Smooth muscle cell (in vitro differentiated cells): ENCODE measurements around the gene ATP6V0A1. TPM values are rescaled to one million over a fixed set of nuclear protein-coding genes. Genes with fewer than 3 reads are reported as not detected.

ENCODE experiments used
- DNase-seq: peaks from one replicate; lab custom pipeline; 2025; ENCODE audit not compliant: unreplicated experiment; lab: John Stamatoyannopoulos, UW
- H2AFZ ChIP-seq: fragments of 200-600 bp; sonication (generic); 2 replicates; pipeline ENCODE4 v1.6.0; 2016; ENCODE audit warnings: antibody characterized with exemption, low read depth, mild to moderate bottlenecking
- H3F3A ChIP-seq: fragments of 200-600 bp; sonication (generic); 2 replicates; pipeline ENCODE4 v1.6.0; 2017; ENCODE audit warnings: antibody characterized with exemption, low read depth
- H3K27ac ChIP-seq: fragments of 200-600 bp; sonication (generic); 2 replicates; pipeline ENCODE4 v1.5.1; 2016; ENCODE audit warnings: low read depth, mild to moderate bottlenecking
- H3K27me3 ChIP-seq: fragments of 200-600 bp; sonication (generic); 2 replicates; pipeline ENCODE4 v1.6.1; 2016; ENCODE audit warnings: low read depth, mild to moderate bottlenecking
- H3K36me3 ChIP-seq: fragments of 200-600 bp; sonication (generic); 2 replicates; pipeline ENCODE4 v1.5.1; 2016; ENCODE audit warnings: low read depth
- H3K4me1 ChIP-seq: fragments of 200-600 bp; sonication (generic); 2 replicates; pipeline ENCODE4 v1.5.1; 2016; ENCODE audit warnings: low read depth
- H3K4me2 ChIP-seq: fragments of 200-600 bp; sonication (generic); 2 replicates; pipeline ENCODE4 v1.6.0; 2016; ENCODE audit warnings: mild to moderate bottlenecking
- H3K4me3 ChIP-seq: fragments of 200-600 bp; sonication (generic); 2 replicates; pipeline ENCODE4 v1.5.1; 2016; ENCODE audit warnings: mild to moderate bottlenecking
- H3K79me2 ChIP-seq: fragments of 200-600 bp; sonication (generic); 2 replicates; pipeline ENCODE4 v1.6.0; 2016; ENCODE audit warnings: low read depth, mild to moderate bottlenecking
- H3K9ac ChIP-seq: fragments of 200-600 bp; sonication (generic); 2 replicates; pipeline ENCODE4 v1.6.0; 2016; ENCODE audit warnings: low read depth
- H3K9me3 ChIP-seq: fragments of 200-600 bp; sonication (generic); replicated peaks from 2 replicates; pipeline ENCODE4 v1.5.1; 2016; ENCODE audit warnings: low read depth
- H4K20me1 ChIP-seq: fragments of 200-600 bp; sonication (generic); 2 replicates; pipeline ENCODE4 v1.6.0; 2016; ENCODE audit warnings: low read depth
- CTCF ChIP-seq: fragments of 200-600 bp; sonication (generic); IDR thresholded peaks from 2 replicates; pipeline ENCODE4 v1.5.1; 2017; ENCODE audit warnings: borderline replicate concordance, mild to moderate bottlenecking, antibody characterized with exemption; ENCODE audit not compliant: insufficient read depth, poor library complexity, severe bottlenecking
- WGBS: methylation state at CpG from one replicate; pipeline ENCODE4 v1.1.7; 2016; ENCODE audit warnings: low lambda C conversion rate; 5-methylcytosine and 5-hydroxymethylcytosine counted together
- microRNA-seq: library from miRNA; unstranded; fragments of <30 nt; microRNA quantifications from one replicate; pipeline ENCODE4, GENCODE V29; 2016; ENCODE audit warnings: borderline number of aligned reads
- polyA plus RNA-seq: library from polyadenylated mRNA; unstranded; fragments of >200 nt; fragmentation: Nextera tagmentation; extraction: Ambion mirVana; gene quantifications from 2 replicates; pipeline ENCODE4 v1.2.1, GENCODE V29; 2016
- small RNA-seq: library from RNA; depleted of rRNA; stranded (forward); fragments of <200 nt; gene quantifications from one replicate; pipeline ENCODE3, GENCODE V24; 2014
- total RNA-seq: library from RNA; depleted of rRNA; stranded (reverse); fragments of >200 nt; gene quantifications from 2 replicates; pipeline ENCODE4 v1.2.3, GENCODE V29; 2014

Gene ATP6V0A1
- total and polyA plus RNA-seq, 2 experiments from 2014 or later, result 27.3 to 54.7 TPM

GRCh38 chr17:42566883-42567573 is 108.3 kb downstream of the ATP6V0A1 start, which contains the start of gene MLX:
Gene MLX (plus strand): TSS chr17:42567100. CDS start chr17:42567125, 25 bp downstream.
- peak; percentile 76 for DNase-seq
- Histone ChIP-seq H3K4me2 (peak within 1 kb of the TSS; percentile 94), H2AFZ (peak within 1 kb of the TSS; percentile 22), H3K27me3 (no peaks in the 10 kb centered on the region), H3K36me3 (peaks cover 3% of the 10 kb centered on the region), H3K4me3 (peak within 1 kb of the TSS; percentile 87), H3K9ac (peak within 1 kb of the TSS; percentile 76), H3K79me2 (peaks cover 30% of the 10 kb centered on the region), H3F3A (peaks cover 8% of the 10 kb centered on the region), H3K4me1 (peaks cover 14% of the 10 kb centered on the region), H4K20me1 (no peaks in the 10 kb centered on the region), H3K9me3 (no peaks in the 10 kb centered on the region), H3K27ac (peak within 1 kb of the TSS; percentile 56)
- TF ChIP-seq CTCF, result no peak
- under 1% methylated on average over 57 of the region's 72 CpGs for WGBS

- H3K79me2 ChIP-seq, result peaks cover 16% of the 10 kb centered on the region
- TF ChIP-seq CTCF, result no peak
- no peaks in the 10 kb centered on the region for H3K27me3 ChIP-seq
- H3K9me3 ChIP-seq, result no peaks in the 10 kb centered on the region
- 96% methylated on average over 14 of the region's 14 CpGs for WGBS
- H3K4me2 ChIP-seq, result peak overlapping the region; percentile 94
- no peak overlapping the region for H3K9ac ChIP-seq
- H3K4me3 ChIP-seq, result peak overlapping the region; percentile 87
- H2AFZ ChIP-seq, result no peak overlapping the region
- H3F3A ChIP-seq, result peaks cover 12% of the 10 kb centered on the region
- no peak overlapping the region for H3K27ac ChIP-seq
- peaks cover 5% of the 10 kb centered on the region for H3K4me1 ChIP-seq
- H3K36me3 ChIP-seq, result peaks cover 3% of the 10 kb centered on the region
- H4K20me1 ChIP-seq, result no peaks in the 10 kb centered on the region
- no peak for DNase-seq
Observed at GRCh38 chr17:42568341-42569111, 109.8 kb downstream of the ATP6V0A1 start.

- no peak overlapping the region for H3K9ac ChIP-seq
- peaks cover 3% of the 10 kb centered on the region for H3K36me3 ChIP-seq
- H4K20me1 ChIP-seq, result no peaks in the 10 kb centered on the region
- no peak for DNase-seq
- H3K4me2 ChIP-seq, result no peak overlapping the region
- no peak for TF ChIP-seq CTCF
- no peaks in the 10 kb centered on the region for H3K27me3 ChIP-seq
- no peak overlapping the region for H3K4me3 ChIP-seq
- peaks cover 13% of the 10 kb centered on the region for H3K79me2 ChIP-seq
- no peaks in the 10 kb centered on the region for H3K9me3 ChIP-seq
- H2AFZ ChIP-seq, result no peak overlapping the region
- peaks cover 4% of the 10 kb centered on the region for H3K4me1 ChIP-seq
- WGBS, result 98% methylated on average over 12 of the region's 12 CpGs
- peaks cover 11% of the 10 kb centered on the region for H3F3A ChIP-seq
- H3K27ac ChIP-seq, result no peak overlapping the region
Observed at GRCh38 chr17:42571435-42572225, 113.0 kb downstream of the ATP6V0A1 start.

Small RNAs within 50 kb of the gene (microRNA-seq; reads per million reads assigned to microRNA genes)
- gene MIR5010 (18.7 reads per million, percentile 25 among the genes with 10 or more reads in this experiment), gene MIR548AT (not detected)

Small RNAs within 50 kb of the gene (small RNA-seq; reads per million reads assigned to genes)
- gene MIR548AT (not detected), gene RNU7-97P (not detected)

Other genes starting within 250 kb of the ATP6V0A1 start
- 10.7 and 29.3 TPM in 2 replicates for gene STAT5B, start 182.5 kb upstream of the ATP6V0A1 start, total RNA-seq
- 12.4 and 15.0 TPM in 2 replicates for gene STAT5B, start 182.5 kb upstream of the ATP6V0A1 start, polyA plus RNA-seq
- gene STAT5A, start 170.4 kb upstream of the ATP6V0A1 start, total RNA-seq, result 1.7 and 2.6 TPM in 2 replicates
- 3.2 and 6.3 TPM in 2 replicates for gene STAT5A, start 170.4 kb upstream of the ATP6V0A1 start, polyA plus RNA-seq
- 85.6 and 97.7 TPM in 2 replicates for gene STAT3, start 70.4 kb upstream of the ATP6V0A1 start, total RNA-seq
- 87.7 and 112 TPM in 2 replicates for gene STAT3, start 70.4 kb upstream of the ATP6V0A1 start, polyA plus RNA-seq
- gene CAVIN1, start 35.6 kb upstream of the ATP6V0A1 start, total RNA-seq, result 116 and 117 TPM in 2 replicates
- 237 and 255 TPM in 2 replicates for gene CAVIN1, start 35.6 kb upstream of the ATP6V0A1 start, polyA plus RNA-seq
- gene NAGLU, start 77.4 kb downstream of the ATP6V0A1 start, total RNA-seq, result 23.0 and 27.2 TPM in 2 replicates
- 39.9 and 51.6 TPM in 2 replicates for gene NAGLU, start 77.4 kb downstream of the ATP6V0A1 start, polyA plus RNA-seq
- 0.40 TPM in 1 of 2 replicates, not detected in the other for gene HSD17B1, start 94.0 kb downstream of the ATP6V0A1 start, total RNA-seq
- 3.3 and 3.5 TPM in 2 replicates for gene HSD17B1, start 94.0 kb downstream of the ATP6V0A1 start, polyA plus RNA-seq
- 16.0 and 23.2 TPM in 2 replicates for gene COASY, start 103.3 kb downstream of the ATP6V0A1 start, total RNA-seq
- 65.0 and 68.2 TPM in 2 replicates for gene COASY, start 103.3 kb downstream of the ATP6V0A1 start, polyA plus RNA-seq
- gene MLX, start 108.2 kb downstream of the ATP6V0A1 start, total RNA-seq, result 21.6 and 30.1 TPM in 2 replicates
- gene MLX, start 108.2 kb downstream of the ATP6V0A1 start, polyA plus RNA-seq, result 21.1 and 26.4 TPM in 2 replicates
- gene PSMC3IP, start 118.9 kb downstream of the ATP6V0A1 start, total RNA-seq, result 5.2 and 5.3 TPM in 2 replicates
- gene PSMC3IP, start 118.9 kb downstream of the ATP6V0A1 start, polyA plus RNA-seq, result 7.7 and 10.0 TPM in 2 replicates
- 40.4 and 67.8 TPM in 2 replicates for gene RETREG3, start 150.5 kb downstream of the ATP6V0A1 start, total RNA-seq
- 32.6 and 34.1 TPM in 2 replicates for gene RETREG3, start 150.5 kb downstream of the ATP6V0A1 start, polyA plus RNA-seq
- 31.6 and 38.7 TPM in 2 replicates for gene TUBG1, start 150.8 kb downstream of the ATP6V0A1 start, total RNA-seq
- 91.2 and 102 TPM in 2 replicates for gene TUBG1, start 150.8 kb downstream of the ATP6V0A1 start, polyA plus RNA-seq
- gene TUBG2, start 200.4 kb downstream of the ATP6V0A1 start, total RNA-seq, result 23.1 and 28.2 TPM in 2 replicates
- gene TUBG2, start 200.4 kb downstream of the ATP6V0A1 start, polyA plus RNA-seq, result 42.3 and 54.6 TPM in 2 replicates
- gene PLEKHH3, start 218.1 kb downstream of the ATP6V0A1 start, total RNA-seq, result 5.0 and 13.3 TPM in 2 replicates
- 23.6 and 23.7 TPM in 2 replicates for gene PLEKHH3, start 218.1 kb downstream of the ATP6V0A1 start, polyA plus RNA-seq
- gene CCR10, start 223.0 kb downstream of the ATP6V0A1 start, total RNA-seq, result 10.1 TPM in 1 of 2 replicates, not detected in the other
- gene CCR10, start 223.0 kb downstream of the ATP6V0A1 start, polyA plus RNA-seq, result 2.0 and 3.8 TPM in 2 replicates
- gene CNTNAP1, start 223.7 kb downstream of the ATP6V0A1 start, total RNA-seq, result 7.1 and 9.5 TPM in 2 replicates
- gene CNTNAP1, start 223.7 kb downstream of the ATP6V0A1 start, polyA plus RNA-seq, result 2.0 and 4.5 TPM in 2 replicates